Body of pancreas (tissue), 4 donors: ENCODE measurements around the gene TAS2R16. TPM values are rescaled to one million over a fixed set of nuclear protein-coding genes. Genes with fewer than 3 reads are reported as not detected.

ENCODE experiments used
- ATAC-seq: fragments of 150-250 bp; one replicate; pipeline ENCODE4 v1.9.1; 2016
- DNase-seq, 4 donors: peaks; one replicate each; pipeline ENCODE4 v3.0.0-alpha.2; 2019
- H3K27ac ChIP-seq, 4 donors: fragments of 200-600 bp; sonication (generic); 1 replicate in 3 of 4; 2 replicates in 1 of 4; pipeline versions ENCODE4 v1.5.1 to v1.6.1; 2016 to 2019; ENCODE audit warnings: mild to moderate bottlenecking in 1 of 4, mixed read lengths in 1 of 4, moderate library complexity in 1 of 4
- H3K27me3 ChIP-seq, 2 donors: fragments of 200-600 bp; sonication (generic); one replicate each; pipeline ENCODE4 v1.6.0; 2016; ENCODE audit warnings: mild to moderate bottlenecking in 1 of 2
- H3K36me3 ChIP-seq, 2 donors: fragments of 200-600 bp; sonication (generic); replicated peaks in 1 of 2; 2 replicates each; pipeline ENCODE4 v1.5.1; 2016; ENCODE audit warnings: low read depth in 2 of 2; ENCODE audit not compliant: insufficient read depth in 1 of 2
- H3K4me1 ChIP-seq: fragments of 200-600 bp; sonication (generic); one replicate; pipeline ENCODE4 v1.6.0; 2016
- H3K4me3 ChIP-seq, 2 donors: fragments of 200-600 bp; sonication (generic); 1 replicate in 1 of 2; 2 replicates in 1 of 2; pipeline ENCODE4 v1.5.1; 2016 to 2019
- H3K9me3 ChIP-seq, 3 donors: fragments of 200-600 bp; sonication (generic); 1 replicate in 2 of 3; 2 replicates in 1 of 3; pipeline ENCODE4 v1.5.1; 2016
- CTCF ChIP-seq, 7 experiments: fragments of 450-650 bp in 4 of 7; fragments of 200-600 bp in 3 of 7; sonication (generic) in 3 of 7; IDR thresholded peaks; one replicate each; pipeline ENCODE4 v1.5.1; 2016 to 2019; ENCODE audit warnings: antibody characterized with exemption in 7 of 7
- POLR2A ChIP-seq, 3 donors: fragments of 450-650 bp; IDR thresholded peaks; one replicate each; pipeline ENCODE4 v1.6.1; 2016; ENCODE audit warnings: antibody characterized with exemption in 3 of 3, mild to moderate bottlenecking in 2 of 3
- WGBS, 2 donors: methylation state at CpG; one replicate each; pipeline ENCODE4 v1.1.5; 2017; 5-methylcytosine and 5-hydroxymethylcytosine counted together
- intact Hi-C: fragments of 100-400 bp; cut with DNase I; formaldehyde crosslinking; loops from one replicate; pipeline ENCODE4 v1.15.1; 2023
- total RNA-seq, 2 donors: library from RNA; depleted of rRNA; stranded (reverse); fragments of >200 nt; gene quantifications; one replicate each; pipeline ENCODE4 v1.1.0, GENCODE V29; 2016

Gene TAS2R16
- total RNA-seq, 2 donors from 2014 or later: not detected

DNA sequence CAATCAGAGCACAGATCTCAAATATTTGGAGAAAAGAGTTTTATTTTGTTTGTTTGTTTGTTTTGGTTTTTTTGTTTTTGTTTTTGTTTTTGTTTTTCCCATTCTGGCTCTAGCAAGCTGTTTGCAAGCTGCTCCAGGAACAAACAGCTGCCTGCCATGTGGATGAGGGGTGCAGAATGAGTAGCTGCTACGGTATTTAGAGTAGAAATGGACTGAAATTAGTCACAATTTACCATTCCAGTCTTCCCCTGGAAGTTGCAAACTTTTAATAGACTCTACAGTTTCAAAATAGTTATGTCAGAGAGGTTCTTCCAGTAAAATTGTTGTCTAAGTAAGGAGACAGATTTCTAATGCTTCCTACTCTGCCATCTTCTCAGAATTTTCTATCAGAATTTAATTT, 27.1 kb upstream of the TAS2R16 start:
- Histone ChIP-seq H3K4me3 (no peak overlapping the region), H3K27ac (no peak overlapping the region), H3K27me3 (no peaks in the 10 kb centered on the region), H3K9me3 (no peaks in the 10 kb centered on the region), H3K36me3 (no peaks in the 10 kb centered on the region), H3K4me1 (no peaks in the 10 kb centered on the region)
- ATAC-seq: no peak
- TF ChIP-seq POLR2A (IDR thresholded peaks at IDR 0.05) (no peak), CTCF (IDR thresholded peaks at IDR 0.05) (no peak)
- 65 to 67% methylated on average over 1 of the region's 1 CpG for WGBS, 2 donors
- no peak for DNase-seq
- intact Hi-C loops: no loop called here

DNA sequence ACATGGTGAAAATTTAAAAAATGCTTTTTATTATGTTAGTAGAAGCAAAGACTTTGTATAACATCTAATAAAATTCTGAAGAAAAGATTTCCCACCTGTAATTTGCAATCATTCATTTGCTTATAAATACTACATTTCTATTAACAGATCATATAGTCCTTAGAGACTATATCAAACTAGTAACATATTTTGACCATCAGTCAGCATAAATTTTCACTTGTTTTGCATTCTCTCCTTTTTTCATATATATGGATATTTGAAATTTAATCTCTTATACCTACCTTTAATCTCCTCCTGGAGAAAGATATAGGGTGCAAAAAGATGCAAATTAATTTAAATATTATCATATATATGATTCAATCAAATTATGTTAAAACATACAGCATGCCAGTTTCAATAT, 16.9 kb upstream of the TAS2R16 start:
- ATAC-seq: no peak
- TF ChIP-seq POLR2A (IDR thresholded peaks at IDR 0.05) (no peak), CTCF (IDR thresholded peaks at IDR 0.05) (no peak)
- intact Hi-C loops: no loop called here
- no peak overlapping the region for H3K4me3 ChIP-seq
- H3K36me3 ChIP-seq: no peaks in the 10 kb centered on the region
- H3K27me3 ChIP-seq: no peaks in the 10 kb centered on the region
- H3K9me3 ChIP-seq: no peaks in the 10 kb centered on the region
- no peak overlapping the region for H3K27ac ChIP-seq
- DNase-seq: no peak
- no peaks in the 10 kb centered on the region for H3K4me1 ChIP-seq

- no peak overlapping the region for H3K27ac ChIP-seq
These were observed 16.4 kb upstream of the TAS2R16 start for GRCh38 chr7:123011766-123012369.

GRCh38 chr7:123004931-123005330, 9.4 kb upstream of the TAS2R16 start:
- H3K27me3 ChIP-seq: no peaks in the 10 kb centered on the region
- H3K4me1 ChIP-seq: no peaks in the 10 kb centered on the region
- no peaks in the 10 kb centered on the region for H3K36me3 ChIP-seq
- intact Hi-C loops: no loop called here
- no peak for TF ChIP-seq CTCF (IDR thresholded peaks at IDR 0.05)
- no peak for TF ChIP-seq POLR2A (IDR thresholded peaks at IDR 0.05)
- H3K9me3 ChIP-seq: no peaks in the 10 kb centered on the region
- ATAC-seq (no peak), DNase-seq (no peak)
- WGBS, 2 donors: 81 to 89% methylated on average over 1 of the region's 1 CpG
- no peak overlapping the region for H3K4me3 ChIP-seq
- H3K27ac ChIP-seq: no peak overlapping the region

More at GRCh38 chr7:123011766-123012369, 16.4 kb upstream of the TAS2R16 start:
- Histone ChIP-seq H3K27me3 (no peaks in the 10 kb centered on the region), H3K4me1 (no peaks in the 10 kb centered on the region), H3K36me3 (no peaks in the 10 kb centered on the region), H3K9me3 (no peaks in the 10 kb centered on the region), H3K4me3 (no peak overlapping the region)
- DNase-seq (no peak), ATAC-seq (no peak)
- WGBS, 2 donors: 54 to 63% methylated on average over 2 of the region's 2 CpGs
- intact Hi-C loops: no loop called here
- TF ChIP-seq POLR2A (IDR thresholded peaks at IDR 0.05) (no peak), CTCF (IDR thresholded peaks at IDR 0.05) (no peak)

DNA sequence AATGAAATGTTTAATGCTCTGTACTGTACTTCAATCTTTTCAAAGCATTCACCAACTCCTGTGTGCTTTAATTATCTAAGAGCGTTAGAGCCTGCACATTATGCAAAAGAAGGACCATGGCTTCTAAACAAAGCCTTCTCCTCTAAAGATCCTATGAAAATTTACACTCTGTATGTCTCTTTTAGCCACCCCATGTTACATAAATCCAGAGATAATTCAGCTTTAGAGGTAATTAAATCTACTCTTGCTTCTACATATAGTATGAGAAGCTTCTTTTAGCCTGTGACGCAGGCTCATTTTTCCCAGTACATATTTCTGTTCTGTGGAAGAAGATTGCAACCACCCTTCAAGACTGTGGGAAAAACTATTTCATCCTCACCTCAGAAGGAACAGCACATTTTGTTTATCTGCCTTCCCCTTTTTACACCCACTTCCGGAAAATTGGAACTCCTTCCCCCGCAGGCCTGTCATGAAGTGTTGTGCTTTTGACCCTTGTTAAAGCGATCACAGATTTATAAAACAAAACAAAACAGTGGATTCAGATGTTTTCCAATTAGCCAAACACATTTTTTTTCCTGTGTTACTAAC, 8.1 kb upstream of the TAS2R16 start:
- Histone ChIP-seq H3K27me3 (no peaks in the 10 kb centered on the region), H3K27ac (no peak overlapping the region), H3K4me3 (no peak overlapping the region), H3K36me3 (no peaks in the 10 kb centered on the region), H3K9me3 (no peaks in the 10 kb centered on the region), H3K4me1 (no peaks in the 10 kb centered on the region)
- DNase-seq (no peak), ATAC-seq (no peak)
- intact Hi-C loops: no loop called here
- 76 to 81% methylated on average over 5 of the region's 5 CpGs for WGBS, 2 donors
- TF ChIP-seq POLR2A (IDR thresholded peaks at IDR 0.05) (no peak), CTCF (IDR thresholded peaks at IDR 0.05) (no peak)
